Gastrocnemius medialis (tissue), 4 donors: Measurements from ENCODE around the gene PGS1. TPM values are rescaled to one million over a fixed set of nuclear protein-coding genes. Genes with fewer than 3 reads are reported as not detected.

Experiments used
- ATAC-seq, 2 donors: fragments of 150-250 bp; one replicate each; pipeline ENCODE4 v1.9.1; 2016
- DNase-seq, 2 donors: peaks; one replicate each; pipeline ENCODE4 v3.0.0-alpha.2; 2019
- H3K27ac ChIP-seq, 4 donors: fragments of 200-600 bp; sonication (generic); 1 replicate in 1 of 4; 2 replicates in 3 of 4; pipeline ENCODE4 v1.5.1; 2016 to 2018; ENCODE audit warnings: mild to moderate bottlenecking in 2 of 4, moderate library complexity in 1 of 4
- H3K27me3 ChIP-seq, 3 donors: fragments of 200-600 bp; sonication (generic) in 2 of 3; 1 replicate in 1 of 3; 2 replicates in 2 of 3; pipeline versions ENCODE4 v1.5.1 to v1.6.0; 2016 to 2019; ENCODE audit warnings: mild to moderate bottlenecking in 1 of 3, moderate library complexity in 1 of 3
- H3K36me3 ChIP-seq, 2 donors: fragments of 200-600 bp; sonication (generic) in 1 of 2; one replicate each; pipeline ENCODE4 v1.5.1; 2017 to 2018
- H3K4me1 ChIP-seq, 2 donors: fragments of 200-600 bp; sonication (generic) in 1 of 2; one replicate each; pipeline ENCODE4 v1.5.1; 2016 to 2017; ENCODE audit warnings: mild to moderate bottlenecking in 2 of 2
- H3K4me3 ChIP-seq, 4 donors: fragments of 200-600 bp; sonication (generic) in 3 of 4; 1 replicate in 1 of 4; 2 replicates in 3 of 4; pipeline ENCODE4 v1.5.1; 2016 to 2019; ENCODE audit warnings: mild to moderate bottlenecking in 2 of 4
- H3K9me3 ChIP-seq, 3 donors: fragments of 200-600 bp; sonication (generic) in 2 of 3; 1 replicate in 1 of 3; 2 replicates in 2 of 3; pipeline ENCODE4 v1.5.1; 2016 to 2019
- POLR2A ChIP-seq, 2 donors: fragments of 450-650 bp; IDR thresholded peaks; one replicate each; pipeline ENCODE4 v1.6.1; 2017; ENCODE audit warnings: antibody characterized with exemption in 2 of 2, mild to moderate bottlenecking in 2 of 2, moderate library complexity in 2 of 2
- in situ Hi-C, 4 donors: fragments of 200-750 bp; cut with MboI; loops; one replicate each; pipeline versions ENCODE4 v1.15.0 to v1.8.0; 2017; ENCODE audit warnings: low sequenced_read_pairs in 4 of 4
- intact Hi-C: fragments of 100-400 bp; cut with DNase I; formaldehyde crosslinking; loops from one replicate; pipeline ENCODE4 v1.15.1; 2023; ENCODE audit warnings: low total_unique reads
- total RNA-seq, 4 donors: library from RNA; depleted of rRNA; stranded (reverse); fragments of >200 nt; gene quantifications; one replicate each; pipeline versions ENCODE4 v1.1.0 to v1.2.3, GENCODE V29; 2016
- TF ChIP-seq, protein P1 (sequence below), 5 experiments: fragments of 450-650 bp in 3 of 5; fragments of 200-600 bp in 2 of 5; sonication (generic) in 2 of 5; IDR thresholded peaks in 4 of 5; conservative IDR thresholded peaks in 1 of 5; 1 replicate in 4 of 5; 2 replicates in 1 of 5; pipeline ENCODE4 v1.5.1; 2016 to 2019; ENCODE audit warnings: antibody characterized with exemption in 5 of 5, mild to moderate bottlenecking in 3 of 5, moderate library complexity in 3 of 5

The PGS1 gene
- total RNA-seq, 4 donors from 2014 or later, result 16.6 to 30.0 (median 21.8) TPM

GRCh38 chr17:78421534-78422266 lies 43.3 kb downstream of the PGS1 start:
- ATAC-seq (peak; percentile 57 to 82), DNase-seq (peak; percentile 49 to 67)
- intact Hi-C loops, result loop anchor here (1.0 kb wide), 3 partner anchors 61 to 170 kb away; partner anchors contain the start of gene SOCS3
- Histone ChIP-seq H3K36me3 (peaks cover 0 to 30% of the 10 kb centered on the region in 2 donors), H3K4me1 (peaks cover under 1 to 13% of the 10 kb centered on the region in 2 donors), H3K27me3 (no peaks in the 10 kb centered on the region), H3K27ac (peak overlapping the region in 1 of 4 donors; percentile 38), H3K4me3 (no peak overlapping the region), H3K9me3 (no peaks in the 10 kb centered on the region)
- TF ChIP-seq, protein P1, sequence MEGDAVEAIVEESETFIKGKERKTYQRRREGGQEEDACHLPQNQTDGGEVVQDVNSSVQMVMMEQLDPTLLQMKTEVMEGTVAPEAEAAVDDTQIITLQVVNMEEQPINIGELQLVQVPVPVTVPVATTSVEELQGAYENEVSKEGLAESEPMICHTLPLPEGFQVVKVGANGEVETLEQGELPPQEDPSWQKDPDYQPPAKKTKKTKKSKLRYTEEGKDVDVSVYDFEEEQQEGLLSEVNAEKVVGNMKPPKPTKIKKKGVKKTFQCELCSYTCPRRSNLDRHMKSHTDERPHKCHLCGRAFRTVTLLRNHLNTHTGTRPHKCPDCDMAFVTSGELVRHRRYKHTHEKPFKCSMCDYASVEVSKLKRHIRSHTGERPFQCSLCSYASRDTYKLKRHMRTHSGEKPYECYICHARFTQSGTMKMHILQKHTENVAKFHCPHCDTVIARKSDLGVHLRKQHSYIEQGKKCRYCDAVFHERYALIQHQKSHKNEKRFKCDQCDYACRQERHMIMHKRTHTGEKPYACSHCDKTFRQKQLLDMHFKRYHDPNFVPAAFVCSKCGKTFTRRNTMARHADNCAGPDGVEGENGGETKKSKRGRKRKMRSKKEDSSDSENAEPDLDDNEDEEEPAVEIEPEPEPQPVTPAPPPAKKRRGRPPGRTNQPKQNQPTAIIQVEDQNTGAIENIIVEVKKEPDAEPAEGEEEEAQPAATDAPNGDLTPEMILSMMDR (IDR thresholded peaks at IDR 0.05 in 4 of 5, conservative IDR thresholded peaks at IDR 0.05 in 1 of 5), result peak; percentile 97 to 100 (median 98)
- TF ChIP-seq POLR2A (IDR thresholded peaks at IDR 0.05), result no peak
- in situ Hi-C loops, result loop anchor here in 3 of 4 donors (5.0 to 10.0 kb wide), 6 partner anchors 47 to 137 kb away; partner anchors contain the start of genes SOCS3 (in 2 of the 3) and PGS1 (in 1 of the 3)

DNA sequence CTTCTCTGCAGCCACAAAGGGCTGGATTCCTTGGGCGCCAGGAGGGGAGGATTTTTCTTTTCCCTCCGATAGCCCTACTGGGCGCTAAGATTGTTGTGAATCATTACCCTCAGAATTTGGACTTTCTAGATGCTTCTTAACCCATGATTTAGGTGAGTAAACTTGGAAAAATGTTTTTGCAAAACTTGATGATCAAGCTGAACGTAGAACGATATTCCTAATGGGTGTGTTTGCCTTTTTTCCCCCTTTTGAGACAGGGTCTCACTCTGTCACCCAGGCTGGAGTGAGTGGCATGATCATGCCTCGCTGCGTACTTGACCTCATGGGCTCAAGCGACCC lies 43.8 kb downstream of the PGS1 start:
- Histone ChIP-seq H3K27me3 (no peaks in the 10 kb centered on the region), H3K4me1 (peaks cover 0 to 10% of the 10 kb centered on the region in 2 donors), H3K4me3 (no peak overlapping the region), H3K36me3 (peaks cover 0 to 30% of the 10 kb centered on the region in 2 donors), H3K9me3 (no peaks in the 10 kb centered on the region), H3K27ac (no peak overlapping the region)
- in situ Hi-C loops, result loop anchor here in 3 of 4 donors (5.0 to 10.0 kb wide), 6 partner anchors 47 to 137 kb away; partner anchors contain the start of genes SOCS3 (in 2 of the 3) and PGS1 (in 1 of the 3)
- TF ChIP-seq, protein P1 (IDR thresholded peaks at IDR 0.05 in 4 of 5, conservative IDR thresholded peaks at IDR 0.05 in 1 of 5), result peak in 1 of 5 experiments; percentile 9
- no peak for TF ChIP-seq POLR2A (IDR thresholded peaks at IDR 0.05)
- intact Hi-C loops, result loop anchor here (1.0 kb wide), 3 partner anchors 62 to 171 kb away; partner anchors contain the start of gene SOCS3
- no peak for ATAC-seq
- DNase-seq, result no peak

DNA sequence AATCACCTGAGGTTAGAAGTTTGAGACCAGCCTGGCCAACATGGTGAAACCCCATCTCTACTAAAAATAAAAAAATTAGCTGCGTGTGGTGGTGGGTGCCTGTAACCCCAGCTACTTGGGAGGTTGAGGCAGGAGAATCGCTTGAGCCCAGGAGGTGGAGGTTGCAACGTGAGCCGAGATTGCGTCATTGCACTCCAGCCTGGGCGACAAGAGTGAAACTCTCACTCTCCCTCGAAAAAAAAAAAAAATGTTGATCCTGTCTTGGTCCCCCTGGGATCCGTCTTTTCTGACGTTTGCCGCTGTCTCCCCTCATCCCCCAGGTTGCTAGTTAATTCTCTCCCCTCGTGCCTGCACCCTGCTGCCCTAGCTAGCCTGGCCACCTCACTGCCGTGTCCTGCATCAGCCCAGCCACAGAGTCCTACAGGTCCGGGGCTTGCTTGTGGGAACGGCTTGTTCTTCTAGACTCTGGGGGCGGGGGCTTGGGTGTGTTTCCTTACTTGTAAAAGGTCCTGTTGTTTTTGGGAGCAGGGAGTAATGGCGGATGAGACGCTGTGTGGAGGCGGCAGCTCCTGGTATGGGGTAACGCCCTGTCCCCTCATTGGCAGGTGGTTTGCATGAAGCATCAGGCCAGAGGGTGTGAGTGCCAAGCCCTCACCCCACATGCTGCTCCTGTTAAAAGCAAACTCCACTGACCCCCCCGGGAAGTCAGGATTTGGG lies 44.6 kb downstream of the PGS1 start:
- H3K27ac ChIP-seq, result no peak overlapping the region
- H3K27me3 ChIP-seq, result no peaks in the 10 kb centered on the region
- no peak for TF ChIP-seq POLR2A (IDR thresholded peaks at IDR 0.05)
- TF ChIP-seq, protein P1 (IDR thresholded peaks at IDR 0.05 in 4 of 5, conservative IDR thresholded peaks at IDR 0.05 in 1 of 5), result no peak
- no peak overlapping the region for H3K4me3 ChIP-seq
- intact Hi-C loops, result loop anchor here (1.0 kb wide), 3 partner anchors 63 to 172 kb away; partner anchors contain the start of gene SOCS3
- ATAC-seq, result no peak
- peaks cover 0 to 30% of the 10 kb centered on the region in 2 donors for H3K36me3 ChIP-seq
- peaks cover 0 to 4% of the 10 kb centered on the region in 2 donors for H3K4me1 ChIP-seq
- in situ Hi-C loops, result loop anchor here in 3 of 4 donors (5.0 to 10.0 kb wide), 6 partner anchors 48 to 138 kb away; partner anchors contain the start of genes SOCS3 (in 2 of the 3) and PGS1 (in 1 of the 3)
- H3K9me3 ChIP-seq, result no peaks in the 10 kb centered on the region
- DNase-seq, result no peak

DNA sequence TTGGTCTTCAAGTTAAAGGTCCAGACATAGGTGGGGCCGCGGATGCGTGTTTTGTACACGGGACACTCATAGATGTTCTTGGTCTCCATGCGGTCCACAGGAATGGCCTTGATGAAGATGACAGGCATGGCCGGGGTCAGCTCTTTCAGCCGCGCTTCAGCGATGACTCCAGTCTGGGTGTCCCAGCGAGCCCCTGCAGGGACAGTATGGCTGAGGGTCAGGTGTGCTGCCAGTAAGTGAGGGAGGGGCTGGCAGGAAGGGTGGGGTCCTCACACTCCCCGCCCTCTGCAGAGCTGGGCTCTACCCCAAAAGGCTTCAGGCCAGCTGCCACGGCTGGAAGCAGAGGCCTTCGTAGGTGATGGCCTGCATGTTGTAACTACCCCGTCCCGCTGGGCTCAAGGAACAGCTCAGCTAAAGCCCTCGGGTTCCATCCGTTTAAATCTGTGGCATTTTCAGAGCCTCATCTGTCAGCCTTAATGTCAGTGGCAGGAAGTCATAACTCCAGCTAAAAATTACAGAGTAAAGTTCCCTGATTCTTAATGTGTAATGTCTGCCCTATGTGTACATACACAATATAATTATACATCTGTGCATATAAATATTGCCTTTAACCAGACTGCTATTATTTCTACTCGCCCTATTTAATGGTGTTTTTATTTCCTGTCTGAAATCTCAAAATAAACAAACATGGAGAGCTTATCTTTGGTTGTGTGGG lies 45.7 kb downstream of the PGS1 start:
- DNase-seq, result no peak
- ATAC-seq, result no peak
- intact Hi-C loops (no loop called here), in situ Hi-C loops (loop anchor here in 3 of 4 donors (5.0 to 10.0 kb wide), 6 partner anchors 49 to 139 kb away; partner anchors contain the start of genes SOCS3 (in 2 of the 3) and PGS1 (in 1 of the 3))
- Histone ChIP-seq H3K36me3 (peaks cover 0 to 30% of the 10 kb centered on the region in 2 donors), H3K4me1 (no peaks in the 10 kb centered on the region), H3K27ac (no peak overlapping the region), H3K4me3 (no peak overlapping the region), H3K27me3 (no peaks in the 10 kb centered on the region), H3K9me3 (no peaks in the 10 kb centered on the region)
- TF ChIP-seq POLR2A (IDR thresholded peaks at IDR 0.05), result no peak
- TF ChIP-seq, protein P1 (IDR thresholded peaks at IDR 0.05 in 4 of 5, conservative IDR thresholded peaks at IDR 0.05 in 1 of 5), result no peak
